Endothelial cell (in vitro differentiated cells): ENCODE measurements around the gene LIFR. TPM values are rescaled to one million over a fixed set of nuclear protein-coding genes. Genes with fewer than 3 reads are reported as not detected.
A peak's percentile ranks its signal among the peaks of the same experiment; 100 is the strongest.

ENCODE experiments used
- DNase-seq: peaks from one replicate; pipeline ENCODE4 v3.0.0; 2021; ENCODE audit warnings: low spot score
- H3K27ac Mint-ChIP-seq: one replicate; pipeline ENCODE4 v1.8.0; 2021; ENCODE audit warnings: mixed read lengths, inconsistent platforms; ENCODE audit not compliant: unreplicated experiment
- H3K27me3 Mint-ChIP-seq: one replicate; pipeline ENCODE4 v1.8.0; 2021; ENCODE audit warnings: mild to moderate bottlenecking, moderate library complexity, mixed read lengths, inconsistent platforms; ENCODE audit not compliant: unreplicated experiment
- H3K36me3 Mint-ChIP-seq: one replicate; pipeline ENCODE4 v1.8.0; 2021; ENCODE audit warnings: mild to moderate bottlenecking, low read depth, mixed read lengths, inconsistent platforms; ENCODE audit not compliant: unreplicated experiment
- H3K4me1 Mint-ChIP-seq: one replicate; pipeline ENCODE4 v1.8.0; 2021; ENCODE audit warnings: mild to moderate bottlenecking, mixed read lengths, inconsistent platforms; ENCODE audit not compliant: unreplicated experiment
- H3K4me3 Mint-ChIP-seq: one replicate; pipeline ENCODE4 v1.8.0; 2021; ENCODE audit warnings: mild to moderate bottlenecking, mixed read lengths, inconsistent platforms; ENCODE audit not compliant: unreplicated experiment
- H3K9me3 Mint-ChIP-seq: one replicate; pipeline ENCODE4 v1.8.0; 2021; ENCODE audit warnings: mixed read lengths, inconsistent platforms; ENCODE audit not compliant: unreplicated experiment
- total RNA-seq: library from RNA; stranded (reverse); fragmentation: NEBNext Ultra II Directional; extraction: Animal tissue kit (Norgen Biotek cat#: 25700); gene quantifications from one replicate; pipeline ENCODE4 v1.2.1, GENCODE V29; 2021; ENCODE audit not compliant: unreplicated experiment
- TF ChIP-seq, protein P1 (sequence below): fragments of 200-600 bp; sonication (generic); IDR thresholded peaks from one replicate; pipeline ENCODE4 v1.5.0; 2021; ENCODE audit warnings: antibody characterized with exemption; ENCODE audit not compliant: unreplicated experiment

Gene LIFR
- total RNA-seq, 1 donor from 2014 or later = 96.0 TPM

DNA sequence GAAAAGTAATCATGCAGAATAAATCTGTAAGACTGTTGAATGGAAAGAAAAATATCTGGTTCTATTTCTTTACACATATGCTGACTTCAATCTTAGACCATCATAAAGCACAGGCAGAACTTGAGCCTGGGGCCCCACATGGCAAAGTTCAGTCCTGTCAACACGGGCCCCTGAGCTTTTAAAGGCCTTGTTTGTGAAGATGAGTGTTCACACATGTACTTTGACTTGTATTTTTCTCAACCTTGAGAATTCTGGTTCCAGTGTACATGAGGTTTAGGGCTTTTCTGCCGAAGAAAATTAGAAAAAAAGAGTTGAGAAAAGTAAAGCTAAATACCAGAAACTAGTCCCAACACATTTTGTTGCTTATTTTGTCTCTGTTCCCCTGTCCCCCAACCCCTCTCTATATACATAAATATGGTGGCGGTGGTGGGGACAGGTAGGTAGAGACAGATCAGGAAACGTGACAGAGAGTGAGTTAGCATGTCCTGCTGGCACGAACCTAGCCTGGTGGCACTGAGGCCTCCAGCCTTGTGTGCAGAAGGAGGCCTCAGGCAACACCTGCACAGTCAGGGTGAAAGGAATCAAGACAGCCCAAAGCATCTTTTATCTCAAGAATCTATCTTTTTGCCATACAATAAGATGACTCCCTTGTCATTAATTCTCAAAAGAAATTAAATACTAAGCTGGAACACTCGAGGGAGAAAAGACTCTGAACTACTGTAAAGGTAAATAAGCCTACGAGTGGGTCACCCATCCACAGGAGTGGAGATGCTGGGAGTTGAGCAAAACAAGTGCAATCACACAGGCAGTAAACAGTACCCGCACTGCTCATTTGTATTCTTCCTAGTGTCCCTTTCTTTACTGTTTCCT lies 22.9 kb downstream of the LIFR start:
- Mint-ChIP-seq H3K27ac (peak overlapping the region; percentile 61), H3K4me1 (peaks cover 36% of the 10 kb centered on the region), H3K4me3 (no peak overlapping the region), H3K9me3 (no peaks in the 10 kb centered on the region), H3K27me3 (no peaks in the 10 kb centered on the region), H3K36me3 (no peaks in the 10 kb centered on the region)
- no peak for DNase-seq
- TF ChIP-seq, protein P1, sequence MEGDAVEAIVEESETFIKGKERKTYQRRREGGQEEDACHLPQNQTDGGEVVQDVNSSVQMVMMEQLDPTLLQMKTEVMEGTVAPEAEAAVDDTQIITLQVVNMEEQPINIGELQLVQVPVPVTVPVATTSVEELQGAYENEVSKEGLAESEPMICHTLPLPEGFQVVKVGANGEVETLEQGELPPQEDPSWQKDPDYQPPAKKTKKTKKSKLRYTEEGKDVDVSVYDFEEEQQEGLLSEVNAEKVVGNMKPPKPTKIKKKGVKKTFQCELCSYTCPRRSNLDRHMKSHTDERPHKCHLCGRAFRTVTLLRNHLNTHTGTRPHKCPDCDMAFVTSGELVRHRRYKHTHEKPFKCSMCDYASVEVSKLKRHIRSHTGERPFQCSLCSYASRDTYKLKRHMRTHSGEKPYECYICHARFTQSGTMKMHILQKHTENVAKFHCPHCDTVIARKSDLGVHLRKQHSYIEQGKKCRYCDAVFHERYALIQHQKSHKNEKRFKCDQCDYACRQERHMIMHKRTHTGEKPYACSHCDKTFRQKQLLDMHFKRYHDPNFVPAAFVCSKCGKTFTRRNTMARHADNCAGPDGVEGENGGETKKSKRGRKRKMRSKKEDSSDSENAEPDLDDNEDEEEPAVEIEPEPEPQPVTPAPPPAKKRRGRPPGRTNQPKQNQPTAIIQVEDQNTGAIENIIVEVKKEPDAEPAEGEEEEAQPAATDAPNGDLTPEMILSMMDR = no peak

DNA sequence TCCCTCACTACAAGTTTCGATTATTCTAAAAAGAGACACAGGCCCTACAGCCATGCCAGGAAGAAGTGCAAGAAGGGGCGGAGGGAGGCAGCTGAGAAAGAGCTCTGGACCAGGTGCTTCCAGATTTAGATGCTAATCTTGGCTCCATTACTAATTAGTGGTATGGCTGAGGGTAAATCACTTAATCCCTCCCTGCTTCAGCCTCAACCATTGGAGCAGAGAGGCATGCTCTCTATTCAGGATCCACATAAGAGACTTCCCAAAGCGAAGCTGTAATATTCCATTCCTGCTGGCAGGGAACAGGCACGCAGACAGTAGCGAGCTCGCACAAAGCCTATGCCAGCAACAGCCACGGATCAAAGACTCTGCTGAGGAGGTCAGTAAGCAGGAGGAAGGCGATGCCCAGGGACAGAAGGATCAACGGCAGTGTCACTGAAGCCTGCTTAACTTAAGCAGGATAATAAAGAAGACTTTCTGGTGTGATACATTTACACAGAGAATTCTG lies 24.2 kb downstream of the LIFR start:
- H3K4me1 Mint-ChIP-seq = peaks cover 40% of the 10 kb centered on the region
- H3K9me3 Mint-ChIP-seq = no peaks in the 10 kb centered on the region
- no peak overlapping the region for H3K4me3 Mint-ChIP-seq
- H3K27ac Mint-ChIP-seq = no peak overlapping the region
- peaks cover 11% of the 10 kb centered on the region for H3K36me3 Mint-ChIP-seq
- TF ChIP-seq, protein P1 = no peak
- DNase-seq = no peak
- no peaks in the 10 kb centered on the region for H3K27me3 Mint-ChIP-seq

DNA sequence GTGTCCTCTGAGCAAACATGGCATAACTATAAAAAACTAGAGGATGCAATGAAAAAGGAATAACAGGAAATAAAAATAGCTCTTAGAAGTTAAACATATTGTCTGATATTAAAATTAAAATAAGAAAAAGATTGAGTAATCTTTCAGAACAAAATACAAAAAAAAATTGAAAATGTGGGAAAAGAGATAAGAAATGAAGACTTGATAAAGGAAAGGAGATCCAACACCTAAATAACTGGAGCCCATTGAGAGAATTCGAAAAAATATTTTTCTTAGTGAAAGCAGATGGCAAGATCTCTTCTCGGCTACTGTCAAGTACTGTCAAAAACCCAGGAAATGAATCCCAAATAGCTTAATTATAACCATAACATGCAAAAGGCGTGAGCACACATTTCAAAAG lies 24.9 kb downstream of the LIFR start:
- TF ChIP-seq, protein P1 = no peak
- Mint-ChIP-seq H3K4me3 (no peak overlapping the region), H3K4me1 (peaks cover 37% of the 10 kb centered on the region), H3K9me3 (no peaks in the 10 kb centered on the region), H3K36me3 (peaks cover 17% of the 10 kb centered on the region), H3K27ac (no peak overlapping the region), H3K27me3 (no peaks in the 10 kb centered on the region)
- DNase-seq = no peak

DNA sequence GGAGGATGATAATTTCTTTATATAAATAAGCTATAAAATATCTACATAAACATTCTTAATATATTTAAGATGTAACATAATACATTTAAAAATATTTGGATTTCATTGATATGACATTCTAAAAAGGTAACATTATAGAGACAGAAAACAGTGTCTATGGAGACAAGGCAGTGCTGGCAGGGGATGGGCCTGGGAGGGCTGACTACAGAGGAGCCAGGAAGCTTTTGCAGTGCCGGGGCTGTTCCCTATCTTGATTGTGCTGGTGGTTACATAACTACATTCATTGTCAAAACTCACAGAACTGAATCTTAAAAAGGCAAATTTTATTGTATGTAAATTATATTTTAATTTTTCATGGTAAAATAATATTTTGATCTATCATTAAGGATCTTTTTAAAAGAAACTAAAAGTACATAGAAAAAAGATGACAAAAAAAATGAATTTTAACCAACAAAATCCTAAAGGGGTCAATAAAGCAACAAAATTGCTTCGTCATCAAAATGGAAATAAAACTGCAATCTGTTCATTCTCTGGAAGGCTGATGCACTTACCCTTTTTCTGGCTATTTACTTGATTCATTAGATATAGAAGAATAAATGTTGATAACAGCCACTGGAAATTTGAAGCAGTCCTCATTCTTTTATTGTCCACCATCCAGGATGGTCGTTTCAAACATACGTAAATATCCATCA lies 26.3 kb downstream of the LIFR start:
- no peaks in the 10 kb centered on the region for H3K27me3 Mint-ChIP-seq
- TF ChIP-seq, protein P1 = no peak
- H3K36me3 Mint-ChIP-seq = peaks cover 23% of the 10 kb centered on the region
- no peaks in the 10 kb centered on the region for H3K9me3 Mint-ChIP-seq
- DNase-seq = no peak
- no peak overlapping the region for H3K4me3 Mint-ChIP-seq
- peaks cover 32% of the 10 kb centered on the region for H3K4me1 Mint-ChIP-seq
- no peak overlapping the region for H3K27ac Mint-ChIP-seq
